Breast epithelium (tissue), 3 donors: ENCODE results near the gene APOL6.

ENCODE experiments used
- CTCF ChIP-seq, 3 donors: fragments of 450-650 bp; IDR thresholded peaks; one replicate each; pipeline ENCODE4 v1.5.1; 2016 to 2017; ENCODE audit warnings: antibody characterized with exemption in 3 of 3, mild to moderate bottlenecking in 3 of 3, moderate library complexity in 3 of 3
- POLR2A ChIP-seq: fragments of 450-650 bp; IDR thresholded peaks from one replicate; pipeline ENCODE4 v1.6.1; 2016; ENCODE audit warnings: antibody characterized with exemption, mild to moderate bottlenecking, moderate library complexity
- POLR2AphosphoS5 ChIP-seq, 3 donors: sonication (generic); formaldehyde crosslinking; IDR thresholded peaks; one replicate each; pipeline ENCODE4 v1.6.1; 2017; ENCODE audit warnings: antibody characterized with exemption in 3 of 3

- TF ChIP-seq CTCF (IDR thresholded peaks at IDR 0.05) (no peak), POLR2A (no peak), POLR2AphosphoS5 (IDR thresholded peaks at IDR 0.05) (no peak)
Observed at GRCh38 chr22:35643991-35644390, 4.3 kb upstream of the APOL6 start.
